ENCODE data around the gene PSMF1. TPM values are rescaled to one million over a fixed set of nuclear protein-coding genes. Genes with fewer than 3 reads are reported as not detected.

PSMF1 gene
- total and polyA plus RNA-seq, 2 of the 13 experiments (the other 11 are each of a cell fraction or from before 2014, with no cell fraction given) = 82.5 to 86.0 TPM

- peak; percentile 99 for TF ChIP-seq PHF20 (CRISPR knock-in tag; IDR thresholded peaks at IDR 0.05)
- no peak; the same call in 1 of the 2 replicates for TF ChIP-seq ZNF460 (CRISPR knock-in tag; IDR thresholded peaks at IDR 0.05; ENCODE audit: borderline replicate concordance)
- TF ChIP-seq SPEN (CRISPR knock-in tag; IDR thresholded peaks at IDR 0.05; ENCODE audit: low read depth) = peak; percentile 100
- TF ChIP-seq ZNF687 (CRISPR knock-in tag; IDR thresholded peaks at IDR 0.05) = peak; percentile 98
- peak; percentile 92 for TF ChIP-seq THRA (CRISPR knock-in tag; IDR thresholded peaks at IDR 0.05; ENCODE audit: borderline replicate concordance)
- TF ChIP-seq PAF1 (CRISPR knock-in tag; IDR thresholded peaks at IDR 0.05) = no peak
- TF ChIP-seq FOXP1 (IDR thresholded peaks at IDR 0.05) = no peak
- peak; percentile 78 for TF ChIP-seq FOXP1 (CRISPR knock-in tag; IDR thresholded peaks at IDR 0.05)
- peak; percentile 92; the same call in 1 of the 2 replicates for TF ChIP-seq U2AF2 (IDR thresholded peaks at IDR 0.05; ENCODE audit: low read depth, low read length)
- no peak for TF ChIP-seq ZNF326 (CRISPR knock-in tag; IDR thresholded peaks at IDR 0.05; ENCODE audit: borderline replicate concordance)
- peak; percentile 84 for TF ChIP-seq KDM1A (CRISPR knock-in tag; IDR thresholded peaks at IDR 0.05)
- peak; percentile 97 for TF ChIP-seq BRD4 (CRISPR knock-in tag; IDR thresholded peaks at IDR 0.05)
- TF ChIP-seq ZNF766 (CRISPR knock-in tag; IDR thresholded peaks at IDR 0.05; ENCODE audit: borderline replicate concordance) = peak; percentile 97
- TF ChIP-seq KDM2A (CRISPR knock-in tag; IDR thresholded peaks at IDR 0.05; ENCODE audit: borderline replicate concordance, low read depth) = peak; percentile 99
- peak; percentile 95 for TF ChIP-seq POLR2AphosphoS5 (IDR thresholded peaks at IDR 0.05; ENCODE audit: low read depth, low read length)
- peak; percentile 80 for TF ChIP-seq PRDM15 (CRISPR knock-in tag; IDR thresholded peaks at IDR 0.05)
- TF ChIP-seq ZNF383 (CRISPR knock-in tag; IDR thresholded peaks at IDR 0.05; ENCODE audit: borderline replicate concordance) = peak; percentile 98; the same call in 1 of the 2 replicates
These were observed at the start of gene PSMF1 (continued) for GRCh38 chr20:1118336-1119127.
